Osteoblast (primary cell): Measurements from ENCODE around the gene FCN3. TPM values are rescaled to one million over a fixed set of nuclear protein-coding genes. Genes with fewer than 3 reads are reported as not detected.

Experiments used
- DNase-seq: peaks from one replicate; pipeline ENCODE4 v3.0.0; 2011; ENCODE audit warnings: low spot score, mixed read lengths; ENCODE audit not compliant: insufficient read length; ENCODE audit errors: missing footprints
- H2AFZ ChIP-seq: 2 replicates; pipeline ENCODE4 v1.6.0; 2011; ENCODE audit warnings: mild to moderate bottlenecking, low read length
- H3K27ac ChIP-seq: 2 replicates; pipeline ENCODE4 v1.5.1; 2011; ENCODE audit warnings: mild to moderate bottlenecking, low read depth, low read length, moderate library complexity
- H3K27me3 ChIP-seq: 2 replicates; pipeline ENCODE4 v1.6.0; 2012; ENCODE audit warnings: mild to moderate bottlenecking, control low read depth, inconsistent platforms, low read length, moderate library complexity; ENCODE audit not compliant: insufficient read depth
- H3K36me3 ChIP-seq: 2 replicates; pipeline ENCODE4 v1.5.1; 2011; ENCODE audit warnings: mild to moderate bottlenecking, low read length, control low read depth, moderate library complexity; ENCODE audit not compliant: insufficient read depth
- H3K4me1 ChIP-seq: 2 replicates; pipeline ENCODE4 v1.5.1; 2011; ENCODE audit warnings: mild to moderate bottlenecking, low read length, control low read depth, moderate library complexity; ENCODE audit not compliant: insufficient read depth
- H3K4me2 ChIP-seq: 2 replicates; pipeline ENCODE4 v1.6.0; 2011; ENCODE audit warnings: mild to moderate bottlenecking, low read length; ENCODE audit not compliant: insufficient read depth
- H3K4me3 ChIP-seq: fragments of 200-600 bp; sonication (generic); 3 replicates; pipeline ENCODE4 v1.5.1; 2012; ENCODE audit warnings: mild to moderate bottlenecking, low read length, inconsistent platforms; ENCODE audit not compliant: insufficient read depth
- H3K79me2 ChIP-seq: 2 replicates; pipeline ENCODE4 v1.6.0; 2012; ENCODE audit warnings: mild to moderate bottlenecking, low read length, control low read depth, inconsistent platforms; ENCODE audit not compliant: insufficient read depth
- H3K9me3 ChIP-seq: 2 replicates; pipeline ENCODE4 v1.5.1; 2011; ENCODE audit warnings: low read depth, low read length, control low read depth
- H4K20me1 ChIP-seq: 2 replicates; pipeline ENCODE4 v1.6.0; 2012; ENCODE audit warnings: mild to moderate bottlenecking, low read length, control low read depth; ENCODE audit not compliant: insufficient read depth
- CTCF ChIP-seq: IDR thresholded peaks from 2 replicates; pipeline ENCODE4 v1.5.1; 2011; ENCODE audit warnings: mild to moderate bottlenecking, low read depth, low read length, moderate library complexity; ENCODE audit errors: extremely low read depth
- total RNA-seq: library from RNA; depleted of rRNA; stranded (reverse); fragments of >200 nt; gene quantifications from 2 replicates; pipeline ENCODE4 v1.2.3, GENCODE V29; 2012

Gene FCN3
- total RNA-seq, 1 donor: not detected

DNA sequence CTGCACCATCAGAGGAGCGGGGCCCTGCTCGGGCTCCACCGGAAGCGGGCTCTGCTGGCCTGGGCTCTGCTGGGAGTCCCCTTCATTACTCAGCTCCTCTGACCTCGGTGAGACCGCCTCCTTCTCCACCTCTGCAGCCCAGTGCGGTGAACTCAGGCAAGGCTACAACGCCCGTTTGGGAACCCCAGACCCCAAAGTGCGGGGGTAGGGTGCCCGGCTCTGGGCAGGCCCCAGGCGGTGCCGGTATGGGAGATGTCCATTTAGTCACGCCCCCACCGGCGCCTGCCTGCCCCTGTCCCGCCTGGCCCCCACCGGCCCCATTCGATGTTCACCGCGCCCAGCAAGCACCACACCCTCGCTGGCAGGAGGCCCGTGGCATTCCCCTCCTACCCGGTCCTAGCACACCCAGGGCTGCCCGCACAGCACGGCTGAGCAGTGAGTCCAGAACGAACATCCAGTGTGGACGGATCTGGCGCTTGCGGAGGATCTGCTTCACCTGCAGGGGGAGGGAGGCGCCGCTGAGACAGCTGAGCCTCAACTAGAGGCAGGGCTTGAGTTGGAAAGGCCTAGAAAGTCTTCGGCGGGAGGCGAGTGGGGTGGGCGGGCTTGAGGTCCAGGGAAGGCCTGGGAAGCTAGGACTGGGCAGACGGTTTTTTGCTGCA, 17.9 kb downstream of the FCN3 start:
- Histone ChIP-seq H3K27ac (no peak overlapping the region), H3K4me2 (no peak overlapping the region), H3K36me3 (peaks cover 44% of the 10 kb centered on the region), H3K79me2 (no peaks in the 10 kb centered on the region), H3K4me1 (no peaks in the 10 kb centered on the region), H3K27me3 (no peaks in the 10 kb centered on the region), H3K4me3 (no peak overlapping the region), H2AFZ (no peak overlapping the region), H4K20me1 (no peaks in the 10 kb centered on the region), H3K9me3 (no peaks in the 10 kb centered on the region)
- no peak for TF ChIP-seq CTCF
- DNase-seq: no peak

GRCh38 chr1:27356277-27356618, 18.4 kb downstream of the FCN3 start:
- Histone ChIP-seq H3K79me2 (no peaks in the 10 kb centered on the region), H2AFZ (no peak overlapping the region), H3K9me3 (no peaks in the 10 kb centered on the region), H3K4me1 (no peaks in the 10 kb centered on the region), H3K36me3 (peaks cover 39% of the 10 kb centered on the region), H3K27me3 (no peaks in the 10 kb centered on the region), H3K27ac (no peak overlapping the region), H3K4me3 (no peak overlapping the region), H4K20me1 (no peaks in the 10 kb centered on the region), H3K4me2 (no peak overlapping the region)
- DNase-seq: no peak
- TF ChIP-seq CTCF: no peak

DNA sequence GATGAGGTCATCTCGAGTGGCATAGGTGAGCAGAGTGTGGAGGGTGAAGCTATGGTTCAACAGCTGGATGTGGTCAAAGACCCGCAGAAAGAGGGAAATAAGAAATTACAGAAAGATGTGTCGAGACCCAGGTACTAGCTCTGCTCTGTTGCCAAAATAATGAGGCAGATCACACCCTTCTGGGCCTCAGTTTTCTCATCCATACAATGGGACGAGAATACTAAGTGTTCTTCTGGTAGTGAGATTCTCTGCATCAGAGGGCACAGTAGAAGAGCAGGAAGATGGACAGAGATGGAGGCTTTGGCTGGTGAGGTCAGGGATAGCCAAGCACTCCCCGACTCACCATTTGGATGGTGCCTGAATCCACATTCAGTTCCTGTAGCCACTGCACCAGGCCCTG, 18.9 kb downstream of the FCN3 start:
- Histone ChIP-seq H3K4me3 (no peak overlapping the region), H3K36me3 (peaks cover 33% of the 10 kb centered on the region), H3K4me1 (no peaks in the 10 kb centered on the region), H3K4me2 (no peak overlapping the region), H2AFZ (no peak overlapping the region), H3K27ac (no peak overlapping the region), H3K27me3 (no peaks in the 10 kb centered on the region), H4K20me1 (no peaks in the 10 kb centered on the region), H3K79me2 (no peaks in the 10 kb centered on the region), H3K9me3 (no peaks in the 10 kb centered on the region)
- no peak for TF ChIP-seq CTCF
- no peak for DNase-seq

DNA sequence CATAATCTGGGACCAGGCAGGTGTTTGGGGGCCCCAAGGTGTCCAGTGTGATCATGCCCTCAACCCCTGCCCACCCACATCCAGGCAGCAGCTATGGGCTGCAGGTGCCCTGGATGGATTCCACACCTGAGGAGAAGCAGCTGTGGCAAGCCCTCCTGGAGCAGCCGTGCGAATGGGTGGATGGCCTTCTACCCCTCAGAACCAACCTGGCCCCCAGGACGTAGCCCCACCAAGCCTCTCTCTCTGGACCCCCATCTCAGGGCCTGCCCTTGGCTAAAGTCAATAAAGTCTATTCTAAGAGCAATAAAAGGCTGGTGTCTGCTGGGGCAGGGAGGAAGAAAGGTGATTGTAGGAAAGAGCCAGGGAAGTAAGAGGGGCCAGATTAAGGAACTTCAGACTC, 21.0 kb downstream of the FCN3 start:
- Histone ChIP-seq H2AFZ (no peak overlapping the region), H3K4me2 (no peak overlapping the region), H3K27me3 (no peaks in the 10 kb centered on the region), H3K27ac (no peak overlapping the region), H3K79me2 (no peaks in the 10 kb centered on the region), H3K4me3 (no peak overlapping the region), H3K9me3 (no peaks in the 10 kb centered on the region), H3K4me1 (peaks cover 2% of the 10 kb centered on the region), H4K20me1 (no peaks in the 10 kb centered on the region), H3K36me3 (peaks cover 20% of the 10 kb centered on the region)
- no peak for TF ChIP-seq CTCF
- DNase-seq: peak; percentile 59
